Measurements from ENCODE around the gene MTNR1A. TPM values are rescaled to one million over a fixed set of nuclear protein-coding genes. Genes with fewer than 3 reads are reported as not detected.
"Not testable (repeated sequence)": the region's sequence is repeated elsewhere in the genome, so short reads cannot be mapped to it uniquely, and the experiment has no call there.

Gene MTNR1A
- total and polyA plus RNA-seq, 2 experiments from 2014 or later = 0.32 to 1.4 TPM

DNA sequence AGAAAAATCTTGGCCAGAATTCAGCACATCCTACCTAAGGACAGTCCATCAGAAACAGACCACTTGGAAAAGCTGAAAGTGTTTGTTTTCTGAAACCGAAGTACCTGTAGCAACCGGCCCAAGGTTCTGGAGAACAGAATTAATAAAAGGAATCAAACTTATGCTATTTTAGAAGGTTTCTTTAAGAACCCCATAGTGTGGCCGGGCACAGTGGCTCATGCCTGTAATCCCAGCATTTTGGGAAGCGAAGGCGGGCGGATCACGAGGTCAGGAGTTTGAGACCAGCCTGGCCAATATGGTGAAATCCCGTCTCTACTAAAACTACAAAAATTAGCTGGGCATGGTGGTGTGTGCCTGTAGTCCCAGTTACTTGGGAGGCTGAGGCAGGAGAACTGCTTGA lies 50.6 kb downstream of the MTNR1A start:
- H3K4me3 Mint-ChIP-seq; H3K36me3 Mint-ChIP-seq (ENCODE audit: low read depth); H3K27me3 Mint-ChIP-seq (ENCODE audit: insufficient read depth, low read depth, poor library complexity); H3K27ac ChIP-seq (ENCODE audit: low read depth); H3K27me3 ChIP-seq (ENCODE audit: insufficient read depth); H3F3A ChIP-seq (replicated peaks; ENCODE audit: low read depth); DNase-seq (ENCODE audit: low spot score); H3K4me2 ChIP-seq; H3K9me2 ChIP-seq (ENCODE audit: insufficient read depth); H3K4me1 ChIP-seq (ENCODE audit: insufficient read depth); H3K4me3 ChIP-seq; H3K9me3 Mint-ChIP-seq; ATAC-seq; H4K20me1 ChIP-seq (replicated peaks; ENCODE audit: insufficient read depth); H3K4me1 Mint-ChIP-seq; H3K27ac Mint-ChIP-seq; H3K36me3 ChIP-seq (ENCODE audit: insufficient read depth); H2AFZ ChIP-seq; H3K79me2 ChIP-seq (replicated peaks; ENCODE audit: insufficient read depth): not testable (repeated sequence)

GRCh38 chr4:186502231-186502630 lies 53.1 kb downstream of the MTNR1A start:
- H3K36me3 ChIP-seq (ENCODE audit: insufficient read depth) = no peaks in the 10 kb centered on the region
- Mint-ChIP-seq H3K36me3 (ENCODE audit: low read depth) (no peaks in the 10 kb centered on the region), H3K27me3 (ENCODE audit: insufficient read depth, low read depth, poor library complexity) (peaks cover 4% of the 10 kb centered on the region)
- TF ChIP-seq ZNF331 (CRISPR knock-in tag; IDR thresholded peaks at IDR 0.05; ENCODE audit: low read depth) (no peak), STAT1 (IDR thresholded peaks at IDR 0.05; ENCODE audit: unreplicated experiment) (no peak), REST (IDR thresholded peaks at IDR 0.05; ENCODE audit: unreplicated experiment) (no peak), JUNB (IDR thresholded peaks at IDR 0.05; ENCODE audit: unreplicated experiment) (no peak), ZNF114 (CRISPR knock-in tag; IDR thresholded peaks at IDR 0.05) (no peak), POLR2AphosphoS5 (IDR thresholded peaks at IDR 0.05; ENCODE audit: low read depth) (no peak), EZH2phosphoT487 (IDR thresholded peaks at IDR 0.05; ENCODE audit: unreplicated experiment) (no peak), CREB1 (CRISPR knock-in tag; IDR thresholded peaks at IDR 0.05; ENCODE audit: low read depth) (no peak), ZNF462 (CRISPR knock-in tag; IDR thresholded peaks at IDR 0.05) (no peak)
- TF ChIP-seq, protein P1, sequence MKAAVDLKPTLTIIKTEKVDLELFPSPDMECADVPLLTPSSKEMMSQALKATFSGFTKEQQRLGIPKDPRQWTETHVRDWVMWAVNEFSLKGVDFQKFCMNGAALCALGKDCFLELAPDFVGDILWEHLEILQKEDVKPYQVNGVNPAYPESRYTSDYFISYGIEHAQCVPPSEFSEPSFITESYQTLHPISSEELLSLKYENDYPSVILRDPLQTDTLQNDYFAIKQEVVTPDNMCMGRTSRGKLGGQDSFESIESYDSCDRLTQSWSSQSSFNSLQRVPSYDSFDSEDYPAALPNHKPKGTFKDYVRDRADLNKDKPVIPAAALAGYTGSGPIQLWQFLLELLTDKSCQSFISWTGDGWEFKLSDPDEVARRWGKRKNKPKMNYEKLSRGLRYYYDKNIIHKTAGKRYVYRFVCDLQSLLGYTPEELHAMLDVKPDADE (IDR thresholded peaks at IDR 0.05) = no peak
- TF ChIP-seq, protein P2, sequence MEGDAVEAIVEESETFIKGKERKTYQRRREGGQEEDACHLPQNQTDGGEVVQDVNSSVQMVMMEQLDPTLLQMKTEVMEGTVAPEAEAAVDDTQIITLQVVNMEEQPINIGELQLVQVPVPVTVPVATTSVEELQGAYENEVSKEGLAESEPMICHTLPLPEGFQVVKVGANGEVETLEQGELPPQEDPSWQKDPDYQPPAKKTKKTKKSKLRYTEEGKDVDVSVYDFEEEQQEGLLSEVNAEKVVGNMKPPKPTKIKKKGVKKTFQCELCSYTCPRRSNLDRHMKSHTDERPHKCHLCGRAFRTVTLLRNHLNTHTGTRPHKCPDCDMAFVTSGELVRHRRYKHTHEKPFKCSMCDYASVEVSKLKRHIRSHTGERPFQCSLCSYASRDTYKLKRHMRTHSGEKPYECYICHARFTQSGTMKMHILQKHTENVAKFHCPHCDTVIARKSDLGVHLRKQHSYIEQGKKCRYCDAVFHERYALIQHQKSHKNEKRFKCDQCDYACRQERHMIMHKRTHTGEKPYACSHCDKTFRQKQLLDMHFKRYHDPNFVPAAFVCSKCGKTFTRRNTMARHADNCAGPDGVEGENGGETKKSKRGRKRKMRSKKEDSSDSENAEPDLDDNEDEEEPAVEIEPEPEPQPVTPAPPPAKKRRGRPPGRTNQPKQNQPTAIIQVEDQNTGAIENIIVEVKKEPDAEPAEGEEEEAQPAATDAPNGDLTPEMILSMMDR (conservative IDR thresholded peaks at IDR 0.05; ENCODE audit: low read depth in 2 of 2) = no peak

More at GRCh38 chr4:186502231-186502630, 53.1 kb downstream of the MTNR1A start:
- Histone ChIP-seq H3K27me3 (ENCODE audit: insufficient read depth) (no peaks in the 10 kb centered on the region), H3F3A (replicated peaks; ENCODE audit: low read depth) (no peaks in the 10 kb centered on the region), H3K4me2 (no peak overlapping the region), H3K4me3 (no peak overlapping the region), H3K9me2 (ENCODE audit: insufficient read depth) (no peaks in the 10 kb centered on the region), H4K20me1 (replicated peaks; ENCODE audit: insufficient read depth) (no peaks in the 10 kb centered on the region), H3K4me1 (ENCODE audit: insufficient read depth) (no peaks in the 10 kb centered on the region), H2AFZ (no peak overlapping the region), H3K27ac (ENCODE audit: low read depth) (no peak overlapping the region), H3K79me2 (replicated peaks; ENCODE audit: insufficient read depth) (no peaks in the 10 kb centered on the region)
- Mint-ChIP-seq H3K9me3 (no peaks in the 10 kb centered on the region), H3K27ac (no peak overlapping the region), H3K4me1 (peaks cover 7% of the 10 kb centered on the region; the same call in 1 of the 3 replicates), H3K4me3 (no peak overlapping the region)
- ATAC-seq = no peak
- no peak for DNase-seq (ENCODE audit: low spot score)
